DOHH2 (cell line): ENCODE data around the gene SIM1.

Experiments used
- CTCF ChIP-seq: fragments of 200-600 bp; sonication (generic); IDR thresholded peaks from one replicate; pipeline ENCODE4 v1.5.1; 2014; ENCODE audit warnings: antibody characterized with exemption, mild to moderate bottlenecking, low read depth, low read length; ENCODE audit not compliant: poor library complexity, severe bottlenecking
- EZH2phosphoT487 ChIP-seq: fragments of 200-600 bp; sonication (generic); IDR thresholded peaks from 2 replicates; pipeline ENCODE4 v1.6.1; 2017; ENCODE audit warnings: borderline replicate concordance, mild to moderate bottlenecking, antibody characterized with exemption, low read length, moderate library complexity, mixed read lengths

- TF ChIP-seq CTCF (no peak), EZH2phosphoT487 (no peak)
These were observed 1.1 kb upstream of the SIM1 start for GRCh38 chr6:100465701-100466409.
